Measurements from ENCODE around the gene IFIT1B. TPM values are rescaled to one million over a fixed set of nuclear protein-coding genes. Genes with fewer than 3 reads are reported as not detected.

Gene IFIT1B
- total RNA-seq, 1 experiment from 2014 or later, result not detected

GRCh38 chr10:89373916-89374711 is 3.7 kb upstream of the IFIT1B start:
- no peaks in the 10 kb centered on the region for H3K36me3 Mint-ChIP-seq (ENCODE audit: insufficient read depth, unreplicated experiment)
- Histone ChIP-seq H3K36me3 (ENCODE audit: control insufficient read depth, insufficient read depth, low read length) (no peaks in the 10 kb centered on the region), H3K4me3 (ENCODE audit: low read depth, low read length) (no peak overlapping the region), H3K27me3 (replicated peaks; ENCODE audit: control insufficient read depth, insufficient read depth, low read length) (no peaks in the 10 kb centered on the region), H3K9me3 (no peaks in the 10 kb centered on the region), H3K4me1 (peaks cover 25% of the 10 kb centered on the region)
- ChIA-PET CTCF (interaction anchor here (0.7 kb wide), 3 partner anchors 72 to 236 kb away, joined by 3 to 5 read pairs (median 3); partner anchors contain the start of gene IFIT2), POLR2A (no interaction called here)
- TF ChIP-seq CTCF (IDR thresholded peaks at IDR 0.05; ENCODE audit: insufficient read depth in 1 of 2, low read depth in 1 of 2, low read length in 1 of 2, severe bottlenecking in 1 of 2, unreplicated experiment in 1 of 2), result no peak
- no TSS peak for BruUV-seq (replicated peaks)
- peaks cover 20% of the 10 kb centered on the region for H3K4me1 Mint-ChIP-seq (ENCODE audit: low read depth, unreplicated experiment)
- H3K4me3 Mint-ChIP-seq (ENCODE audit: unreplicated experiment), result no peak overlapping the region
- H3K27me3 Mint-ChIP-seq (ENCODE audit: insufficient read depth, unreplicated experiment), result no peaks in the 10 kb centered on the region
- H3K27ac Mint-ChIP-seq (ENCODE audit: unreplicated experiment), result no peak overlapping the region
- no peaks in the 10 kb centered on the region for H3K9me3 Mint-ChIP-seq (ENCODE audit: unreplicated experiment)
- intact Hi-C loops (cut with micrococcal nuclease; ENCODE audit: unreplicated experiment), result no loop called here
- DNase-seq, result no peak

GRCh38 chr10:89374713-89375141 is 3.1 kb upstream of the IFIT1B start:
- no peak overlapping the region for H3K4me3 Mint-ChIP-seq (ENCODE audit: unreplicated experiment)
- no peak for TF ChIP-seq CTCF (IDR thresholded peaks at IDR 0.05; ENCODE audit: insufficient read depth in 1 of 2, low read depth in 1 of 2, low read length in 1 of 2, severe bottlenecking in 1 of 2, unreplicated experiment in 1 of 2)
- no peaks in the 10 kb centered on the region for H3K27me3 Mint-ChIP-seq (ENCODE audit: insufficient read depth, unreplicated experiment)
- H3K9me3 Mint-ChIP-seq (ENCODE audit: unreplicated experiment), result no peaks in the 10 kb centered on the region
- POLR2A ChIA-PET, result no interaction called here
- Histone ChIP-seq H3K4me3 (ENCODE audit: low read depth, low read length) (no peak overlapping the region), H3K27me3 (replicated peaks; ENCODE audit: control insufficient read depth, insufficient read depth, low read length) (no peaks in the 10 kb centered on the region), H3K36me3 (ENCODE audit: control insufficient read depth, insufficient read depth, low read length) (no peaks in the 10 kb centered on the region), H3K9me3 (no peaks in the 10 kb centered on the region), H3K4me1 (peaks cover 19% of the 10 kb centered on the region)
- CTCF ChIA-PET, result no interaction called here
- no peak for DNase-seq
- peaks cover 14% of the 10 kb centered on the region for H3K4me1 Mint-ChIP-seq (ENCODE audit: low read depth, unreplicated experiment)
- intact Hi-C loops (cut with micrococcal nuclease; ENCODE audit: unreplicated experiment), result no loop called here
- H3K27ac Mint-ChIP-seq (ENCODE audit: unreplicated experiment), result no peak overlapping the region
- BruUV-seq (replicated peaks), result no TSS peak
- no peaks in the 10 kb centered on the region for H3K36me3 Mint-ChIP-seq (ENCODE audit: insufficient read depth, unreplicated experiment)

- no peaks in the 10 kb centered on the region for H3K27me3 Mint-ChIP-seq (ENCODE audit: insufficient read depth, unreplicated experiment)
- Histone ChIP-seq H3K4me1 (peaks cover 3% of the 10 kb centered on the region; the same call in 1 of the 2 replicates), H3K4me3 (ENCODE audit: low read depth, low read length) (no peak overlapping the region), H3K27me3 (replicated peaks; ENCODE audit: control insufficient read depth, insufficient read depth, low read length) (no peaks in the 10 kb centered on the region), H3K36me3 (ENCODE audit: control insufficient read depth, insufficient read depth, low read length) (no peaks in the 10 kb centered on the region), H3K9me3 (no peaks in the 10 kb centered on the region)
- ChIA-PET POLR2A (no interaction called here), CTCF (no interaction called here)
- H3K27ac Mint-ChIP-seq (ENCODE audit: unreplicated experiment), result no peak overlapping the region
- no peaks in the 10 kb centered on the region for H3K9me3 Mint-ChIP-seq (ENCODE audit: unreplicated experiment)
- H3K4me1 Mint-ChIP-seq (ENCODE audit: low read depth, unreplicated experiment), result peaks cover 4% of the 10 kb centered on the region
- H3K36me3 Mint-ChIP-seq (ENCODE audit: insufficient read depth, unreplicated experiment), result no peaks in the 10 kb centered on the region
- intact Hi-C loops (cut with micrococcal nuclease; ENCODE audit: unreplicated experiment), result no loop called here
- no peak overlapping the region for H3K4me3 Mint-ChIP-seq (ENCODE audit: unreplicated experiment)
- no TSS peak for BruUV-seq (replicated peaks)
- no peak for DNase-seq
- no peak for TF ChIP-seq CTCF (IDR thresholded peaks at IDR 0.05; ENCODE audit: insufficient read depth in 1 of 2, low read depth in 1 of 2, low read length in 1 of 2, severe bottlenecking in 1 of 2, unreplicated experiment in 1 of 2)
These were observed 1.2 kb downstream of the IFIT1B start for GRCh38 chr10:89379103-89379502.

Data from Caco-2 (cell line).